H1 (cell line): ENCODE data around the gene PRAMEF4. TPM values are rescaled to one million over a fixed set of nuclear protein-coding genes. Genes with fewer than 3 reads are reported as not detected.
"Not testable (repeated sequence)": the region's sequence is repeated elsewhere in the genome, so short reads cannot be mapped to it uniquely, and the experiment has no call there.

ENCODE experiments used
- CTCF ChIA-PET: fragments of 300-600 bp; sonication (Branson Sonifier 250); formaldehyde crosslinking; loops from one replicate; lab custom pipeline; 2021; ENCODE audit not compliant: partially characterized antibody; lab: Charles Lee
- POLR2A ChIA-PET: fragments of 300-600 bp; sonication (Branson Sonifier 250); formaldehyde crosslinking; loops from one replicate; lab custom pipeline; 2021; ENCODE audit warnings: inconsistent platforms; ENCODE audit not compliant: partially characterized antibody; lab: Charles Lee
- DNase-seq, 2 experiments: peaks; one replicate each; pipeline versions ENCODE4 v3.0.0 to v3.0.0-alpha.2; 2010 to 2022; ENCODE audit warnings: low spot score in 2 of 2, low read depth in 1 of 2, mixed read lengths in 1 of 2
- FAIRE-seq: peaks from 2 replicates; lab custom pipeline; 2011; peaks lifted over from hg19 to GRCh38; lab: Jason Lieb, UNC
- H2AFZ ChIP-seq: 2 replicates; pipeline ENCODE4 v1.8.1; 2012; ENCODE audit warnings: low read length, inconsistent platforms
- H2AK5ac ChIP-seq: 2 replicates; pipeline ENCODE4 v1.6.1; 2013; ENCODE audit warnings: low read depth, low read length
- H2BK120ac ChIP-seq: replicated peaks from 2 replicates; pipeline ENCODE3; 2013; ENCODE audit warnings: low read depth, low read length, inconsistent platforms
- H2BK12ac ChIP-seq: 2 replicates; pipeline ENCODE4 v1.6.1; 2013; ENCODE audit warnings: low read depth, low read length
- H2BK15ac ChIP-seq: 2 replicates; pipeline ENCODE4 v1.6.1; 2013; ENCODE audit warnings: low read length
- H2BK20ac ChIP-seq: 2 replicates; pipeline ENCODE4 v1.6.1; 2013; ENCODE audit warnings: low read length
- H2BK5ac ChIP-seq: 2 replicates; pipeline ENCODE4 v1.6.1; 2013; ENCODE audit warnings: low read depth, low read length
- H3K14ac ChIP-seq: 2 replicates; pipeline ENCODE4 v1.6.1; 2013; ENCODE audit warnings: inconsistent platforms; ENCODE audit not compliant: insufficient read length
- H3K18ac ChIP-seq: 2 replicates; pipeline ENCODE4 v1.6.1; 2013; ENCODE audit warnings: low read length; ENCODE audit errors: extremely low read depth
- H3K23ac ChIP-seq: 2 replicates; pipeline ENCODE4 v1.6.1; 2013; ENCODE audit warnings: inconsistent platforms; ENCODE audit not compliant: insufficient read length
- H3K23me2 ChIP-seq: 2 replicates; pipeline ENCODE4 v1.6.1; 2013; ENCODE audit warnings: low read depth, low read length
- H3K27ac ChIP-seq: 2 replicates; pipeline ENCODE4 v1.6.1; 2011; ENCODE audit warnings: low read depth, low read length, inconsistent platforms
- H3K27me3 ChIP-seq, 4 experiments: replicated peaks in 1 of 4; 1 replicate in 1 of 4; 2 replicates in 3 of 4; pipeline versions ENCODE4 v1.6.1 to v1.8.1; 2011 to 2013; ENCODE audit warnings: low read length in 3 of 4, mild to moderate bottlenecking in 3 of 4, inconsistent platforms in 2 of 4, mixed read lengths in 2 of 4, moderate library complexity in 1 of 4; ENCODE audit not compliant: control insufficient read depth in 3 of 4, insufficient read depth in 3 of 4; ENCODE audit errors: extremely low read depth in 1 of 4
- H3K36me3 ChIP-seq, 4 experiments: 2 replicates each; pipeline versions ENCODE4 v1.6.1 to v1.8.1; 2011 to 2013; ENCODE audit warnings: mild to moderate bottlenecking in 4 of 4, low read length in 3 of 4, moderate library complexity in 2 of 4, control low read depth in 1 of 4, inconsistent platforms in 1 of 4; ENCODE audit not compliant: insufficient read depth in 4 of 4, control insufficient read depth in 2 of 4
- H3K4ac ChIP-seq: replicated peaks from 2 replicates; pipeline ENCODE3; 2013; ENCODE audit warnings: low read length, low read depth, mixed read lengths, inconsistent platforms; ENCODE audit not compliant: insufficient read length
- H3K4me1 ChIP-seq, 4 experiments: replicated peaks in 1 of 4; 1 replicate in 1 of 4; 2 replicates in 3 of 4; pipeline versions ENCODE4 v1.6.1 to v1.8.1; 2011 to 2013; ENCODE audit warnings: low read length in 3 of 4, inconsistent platforms in 2 of 4, mixed read lengths in 1 of 4; ENCODE audit not compliant: insufficient read depth in 4 of 4, control insufficient read depth in 3 of 4
- H3K4me2 ChIP-seq, 2 experiments: 2 replicates each; pipeline versions ENCODE4 v1.6.1 to v1.8.1; 2011 to 2013; ENCODE audit warnings: low read depth in 2 of 2, low read length in 2 of 2, control low read depth in 1 of 2, inconsistent platforms in 1 of 2, mild to moderate bottlenecking in 1 of 2; ENCODE audit not compliant: insufficient read depth in 1 of 2
- H3K4me3 ChIP-seq, 4 experiments: fragments of 200-600, 300-600 bp in 1 of 4; sonication (generic), shearing (Covaris generic), sonication (Bioruptor Twin) in 1 of 4; 2 replicates each; pipeline versions ENCODE4 v1.5.1 to v1.8.1; 2011 to 2016; ENCODE audit warnings: low read length in 4 of 4, low read depth in 3 of 4, control low read depth in 2 of 4, inconsistent platforms in 2 of 4, mild to moderate bottlenecking in 2 of 4, mixed read lengths in 1 of 4, moderate library complexity in 1 of 4; ENCODE audit not compliant: insufficient read depth in 2 of 4; ENCODE audit errors: extremely low read depth in 1 of 4
- H3K56ac ChIP-seq: replicated peaks from 2 replicates; pipeline ENCODE3; 2013; ENCODE audit warnings: low read depth, mild to moderate bottlenecking, mixed read lengths, low read length, inconsistent platforms; ENCODE audit not compliant: insufficient read length
- H3K79me1 ChIP-seq: 2 replicates; pipeline ENCODE4 v1.6.1; 2013; ENCODE audit warnings: low read depth, low read length, control low read depth
- H3K79me2 ChIP-seq, 2 experiments: 2 replicates each; pipeline versions ENCODE4 v1.6.1 to v1.8.1; 2012 to 2013; ENCODE audit warnings: low read length in 2 of 2, mild to moderate bottlenecking in 2 of 2, inconsistent platforms in 1 of 2; ENCODE audit not compliant: insufficient read depth in 2 of 2, control insufficient read depth in 1 of 2
- H3K9ac ChIP-seq, 4 experiments: replicated peaks in 1 of 4; 1 replicate in 1 of 4; 2 replicates in 3 of 4; pipeline versions ENCODE4 v1.6.1 to v1.8.1; 2011 to 2013; ENCODE audit warnings: low read depth in 3 of 4, low read length in 3 of 4, control low read depth in 2 of 4, mild to moderate bottlenecking in 2 of 4, moderate library complexity in 2 of 4, inconsistent platforms in 1 of 4; ENCODE audit errors: extremely low read depth in 1 of 4
- H3K9me3 ChIP-seq, 2 experiments: 2 replicates each; pipeline versions ENCODE4 v1.6.1 to v1.8.1; 2012 to 2013; ENCODE audit warnings: mild to moderate bottlenecking in 2 of 2, moderate library complexity in 2 of 2, control low read depth in 1 of 2, inconsistent platforms in 1 of 2, low read depth in 1 of 2, low read length in 1 of 2, mixed read lengths in 1 of 2; ENCODE audit not compliant: insufficient read depth in 2 of 2
- H4K20me1 ChIP-seq, 2 experiments: replicated peaks in 1 of 2; 2 replicates each; pipeline versions ENCODE3 to v1.8.1; 2011 to 2013; ENCODE audit warnings: inconsistent platforms in 2 of 2, low read length in 2 of 2, mild to moderate bottlenecking in 1 of 2; ENCODE audit not compliant: insufficient read depth in 2 of 2, control insufficient read depth in 1 of 2
- H4K5ac ChIP-seq: 2 replicates; pipeline ENCODE4 v1.6.1; 2013; ENCODE audit warnings: low read length, low read depth, mixed read lengths, inconsistent platforms; ENCODE audit not compliant: insufficient read length
- H4K8ac ChIP-seq: 2 replicates; pipeline ENCODE4 v1.8.0; 2013; ENCODE audit warnings: mild to moderate bottlenecking, moderate library complexity, low read length, inconsistent platforms; ENCODE audit not compliant: insufficient read depth; ENCODE audit errors: extremely low read depth
- H4K91ac ChIP-seq: replicated peaks from 2 replicates; pipeline ENCODE3; 2013; ENCODE audit warnings: low read length, mixed read lengths, inconsistent platforms; ENCODE audit not compliant: insufficient read length
- WGBS, 2 experiments: shearing (Covaris generic) in 1 of 2; methylation state at CpG; one replicate each; pipeline versions ENCODE4 v1.1.6 to v1.1.7; 2013 to 2015; ENCODE audit warnings: low lambda C conversion rate in 2 of 2, mixed read lengths in 2 of 2, inconsistent platforms in 1 of 2, low coverage in 1 of 2, missing lambda C conversion rate in 1 of 2; ENCODE audit not compliant: insufficient replicate concordance in 2 of 2, insufficient coverage in 1 of 2, insufficient read length in 1 of 2; ENCODE audit errors: extremely low coverage in 1 of 2, missing lambda C conversion rate in 1 of 2; 5-methylcytosine and 5-hydroxymethylcytosine counted together
- long read RNA-seq, 2 experiments: library from RNA in 1 of 2; library from capped mRNA in 1 of 2; stranded (forward); transcript quantifications; one replicate each; pipeline ENCODE4 v2.0.0, GENCODE V29; 2021; ENCODE audit warnings: inconsistent platforms in 1 of 2
- polyA minus RNA-seq, 3 experiments: library from RNA; depleted of rRNA, polyadenylated mRNA; stranded (reverse); fragments of >200 nt; gene quantifications; 1 replicate in 2 of 3; 2 replicates in 1 of 3; pipeline ENCODE4 v1.2.3, GENCODE V29; 2011
- polyA plus RNA-seq, 7 experiments: library from polyadenylated mRNA; depleted of rRNA in 3 of 7; stranded (reverse) in 5 of 7; unstranded in 2 of 7; fragments of >200 nt in 5 of 7; fragments of 200-250 nt in 2 of 7; gene quantifications; 1 replicate in 5 of 7; 2 replicates in 1 of 7; 4 replicates in 1 of 7; pipeline versions ENCODE4 v1.2.1 to v1.2.3, GENCODE V29; 2011 to 2013; ENCODE audit warnings: missing spikeins in 2 of 7, mixed read lengths in 2 of 7
- total RNA-seq: library from RNA; stranded (reverse); fragmentation: NEBNext Ultra II Directional; extraction: Animal tissue kit (Norgen Biotek cat#: 25700); gene quantifications from 2 replicates; pipeline ENCODE4 v1.2.1, GENCODE V29; 2021

PRAMEF4 gene
- total RNA-seq, result not detected in 2 replicates
- polyA plus RNA-seq (2011; rRNA removed), result not detected in 2 replicates
- polyA plus RNA-seq (2011; cell fraction: cytosol; rRNA removed), result not detected
- not detected for polyA plus RNA-seq (2011; cell fraction: nucleus; rRNA removed)
- polyA plus RNA-seq (2012, experiment 1 of 2), result not detected in 4 replicates
- polyA plus RNA-seq (2012, experiment 2 of 2), result not detected
- not detected for polyA plus RNA-seq (2013, experiment 1 of 2)
- not detected for polyA plus RNA-seq (2013, experiment 2 of 2)
- not detected in 2 replicates for polyA minus RNA-seq (2011; rRNA and poly(A)+ RNA removed)
- not detected for polyA minus RNA-seq (2011; cell fraction: cytosol; rRNA and poly(A)+ RNA removed)
- polyA minus RNA-seq (2011; cell fraction: nucleus; rRNA and poly(A)+ RNA removed), result not detected
- long read RNA-seq, experiment 1, result 0 reads
- long read RNA-seq, experiment 2, result 0 reads

DNA sequence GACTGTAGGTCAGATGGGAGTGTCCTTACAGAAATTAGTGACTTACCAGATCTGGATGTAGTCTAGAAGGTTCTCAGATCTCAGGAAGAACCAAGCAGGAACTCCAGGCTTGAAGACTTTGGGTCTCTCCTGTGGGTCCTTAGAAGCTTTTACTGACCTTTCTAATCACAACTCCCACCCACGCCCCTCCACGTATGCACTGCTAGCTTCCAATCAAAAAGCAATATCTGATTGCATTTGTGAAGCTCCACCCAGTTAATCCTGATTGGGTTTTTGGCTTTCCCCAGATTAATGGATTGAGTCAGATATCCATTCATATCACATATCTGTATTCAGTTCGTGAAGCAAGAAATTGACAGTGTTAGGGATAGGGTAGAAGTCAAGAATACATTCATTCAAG lies at the start of gene PRAMEF4:
PRAMEF4 (minus strand) TSS at position 101 of the 400 bp plus-strand sequence. CDS start 2,807 bp downstream, outside the sequence.
- H4K91ac ChIP-seq, H3K27ac ChIP-seq, H2BK15ac ChIP-seq, H3K9ac ChIP-seq, POLR2A ChIA-PET, CTCF ChIA-PET, H3K79me1 ChIP-seq, H3K18ac ChIP-seq, H4K8ac ChIP-seq, H2AFZ ChIP-seq, H3K4me1 ChIP-seq, H3K56ac ChIP-seq, H3K23ac ChIP-seq, H2BK120ac ChIP-seq, H2BK12ac ChIP-seq, H3K4me2 ChIP-seq, H3K79me2 ChIP-seq, H2BK5ac ChIP-seq, H4K20me1 ChIP-seq, H3K4ac ChIP-seq, H3K23me2 ChIP-seq, H3K27me3 ChIP-seq, H3K36me3 ChIP-seq, H4K5ac ChIP-seq, FAIRE-seq, H2AK5ac ChIP-seq, H3K14ac ChIP-seq, H2BK20ac ChIP-seq, H3K4me3 ChIP-seq, DNase-seq: not testable (repeated sequence)
- H3K9me3 ChIP-seq, result peaks cover 2 to 13% of the 10 kb centered on the region in 2 experiments; a peak in 3 of 4 replicates
- 86% methylated on average over 2 of the region's 3 CpGs; no CpG with 5 or more reads in 1 of the 2 experiments for WGBS, 2 experiments
